Common myeloid progenitor, CD34-positive (primary cell): Measurements from ENCODE around the gene DUSP14.

Source experiments
- CTCF ChIA-PET: fragments of 350-600 bp; sonication (Branson Sonifier 250); formaldehyde crosslinking; loops from one replicate; lab custom pipeline; 2021; ENCODE audit warnings: antibody characterized with exemption; lab: Charles Lee
- POLR2A ChIA-PET: fragments of 350-600 bp; sonication (Branson Sonifier 250); formaldehyde crosslinking; loops from one replicate; lab custom pipeline; 2021; ENCODE audit warnings: antibody characterized with exemption; lab: Charles Lee
- DNase-seq, 3 donors: peaks; one replicate each; pipeline versions ENCODE4 v3.0.0 to v3.0.0-alpha.2; 2013
- H3K27ac ChIP-seq, 2 experiments: 1 replicate in 1 of 2; 2 replicates in 1 of 2; pipeline ENCODE4 v1.7.0; 2013; ENCODE audit warnings: inconsistent platforms in 2 of 2, low read length in 2 of 2, mild to moderate bottlenecking in 2 of 2, low read depth in 1 of 2, moderate library complexity in 1 of 2; ENCODE audit not compliant: severe bottlenecking in 2 of 2, insufficient read depth in 1 of 2, poor library complexity in 1 of 2
- H3K27me3 ChIP-seq, 5 experiments: replicated peaks in 2 of 5; 1 replicate in 3 of 5; 2 replicates in 2 of 5; pipeline versions ENCODE4 v1.6.1 to v1.7.0; 2013; ENCODE audit warnings: low read length in 4 of 5, mild to moderate bottlenecking in 2 of 5, moderate library complexity in 2 of 5, inconsistent platforms in 1 of 5; ENCODE audit not compliant: insufficient read depth in 5 of 5, control insufficient read depth in 4 of 5
- H3K36me3 ChIP-seq, 4 experiments: 1 replicate in 2 of 4; 2 replicates in 2 of 4; pipeline versions ENCODE4 v1.6.1 to v1.7.0; 2013; ENCODE audit warnings: low read length in 3 of 4, control low read depth in 1 of 4, mild to moderate bottlenecking in 1 of 4; ENCODE audit not compliant: control insufficient read depth in 4 of 4, insufficient read depth in 4 of 4
- H3K4me1 ChIP-seq, 4 experiments: 1 replicate in 3 of 4; 2 replicates in 1 of 4; pipeline versions ENCODE4 v1.6.1 to v1.7.1; 2013; ENCODE audit warnings: low read length in 3 of 4, mild to moderate bottlenecking in 3 of 4, control low read depth in 1 of 4, inconsistent platforms in 1 of 4, moderate library complexity in 1 of 4; ENCODE audit not compliant: control insufficient read depth in 4 of 4, insufficient read depth in 4 of 4; ENCODE audit errors: control extremely low read depth in 1 of 4
- H3K4me3 ChIP-seq, 7 experiments: 1 replicate in 4 of 7; 2 replicates in 3 of 7; pipeline versions ENCODE4 v1.5.1 to v1.7.0; 2013; ENCODE audit warnings: mild to moderate bottlenecking in 7 of 7, low read length in 6 of 7, moderate library complexity in 6 of 7, inconsistent platforms in 2 of 7, low read depth in 2 of 7, control low read depth in 1 of 7; ENCODE audit not compliant: insufficient read depth in 4 of 7, control insufficient read depth in 1 of 7; ENCODE audit errors: extremely low read depth in 1 of 7
- H3K9me3 ChIP-seq, 5 experiments: 1 replicate in 4 of 5; 2 replicates in 1 of 5; pipeline versions ENCODE4 v1.6.1 to v1.7.1; 2013; ENCODE audit warnings: low read length in 4 of 5, mild to moderate bottlenecking in 2 of 5, inconsistent platforms in 1 of 5, low read depth in 1 of 5, moderate library complexity in 1 of 5; ENCODE audit not compliant: control insufficient read depth in 4 of 5, insufficient read depth in 2 of 5; ENCODE audit errors: control extremely low read depth in 1 of 5
- WGBS: methylation state at CpG from one replicate; pipeline ENCODE4 v1.1.5; 2013; ENCODE audit not compliant: insufficient coverage; 5-methylcytosine and 5-hydroxymethylcytosine counted together

The DUSP14 gene

DNA sequence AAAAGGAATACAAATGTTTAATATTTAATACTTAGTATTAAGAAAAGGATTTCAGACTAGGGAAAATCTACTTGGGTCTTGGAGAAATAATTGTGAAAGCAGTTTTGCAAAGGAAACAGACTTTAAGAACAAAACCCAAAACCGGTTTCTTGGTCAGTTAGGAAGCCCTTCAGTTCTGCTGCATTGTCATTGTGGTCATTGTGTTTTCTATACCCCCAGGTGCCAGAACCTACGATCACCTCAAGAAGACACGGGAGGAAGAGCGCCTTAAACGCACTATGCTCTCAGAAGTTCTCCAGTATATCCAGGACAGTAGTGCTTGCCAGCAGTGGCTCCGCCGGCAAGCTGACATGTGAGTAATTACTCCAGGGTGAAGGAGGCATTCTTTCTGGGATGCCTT lies 19.5 kb upstream of the DUSP14 start:
- CTCF ChIA-PET = no interaction called here
- H3K36me3 ChIP-seq = peaks cover 9 to 61% (median 43%) of the 10 kb centered on the region in 4 experiments

GRCh38 chr17:37475731-37476420 lies 13.8 kb upstream of the DUSP14 start:
- peaks cover 14 to 64% (median 43%) of the 10 kb centered on the region in 4 experiments for H3K36me3 ChIP-seq
- CTCF ChIA-PET = interaction anchor here (1.7 kb wide), 1 partner anchor 67 kb away, joined by 3 read pairs; no protein-coding TSS in a partner anchor
- no peak overlapping the region for H3K27ac ChIP-seq
- H3K9me3 ChIP-seq = no peaks in the 10 kb centered on the region
- H3K4me1 ChIP-seq = peaks cover 0 to 3% (median 1%) of the 10 kb centered on the region in 4 experiments
- peak in 2 of 3 donors; percentile 43 to 52 for DNase-seq
- no peaks in the 10 kb centered on the region for H3K27me3 ChIP-seq
- 57% methylated on average over 1 of the region's 1 CpG for WGBS
- H3K4me3 ChIP-seq = no peak overlapping the region
- POLR2A ChIA-PET = no interaction called here

More for the DNA sequence above, 19.5 kb upstream of the DUSP14 start:
- peaks cover 2 to 18% (median 8%) of the 10 kb centered on the region in 4 experiments for H3K4me1 ChIP-seq
- H3K4me3 ChIP-seq = no peak overlapping the region
- no peaks in the 10 kb centered on the region for H3K9me3 ChIP-seq
- H3K27ac ChIP-seq = peak overlapping the region; percentile 40 to 51
- POLR2A ChIA-PET = no interaction called here
- no peaks in the 10 kb centered on the region for H3K27me3 ChIP-seq
- DNase-seq = peak in 2 of 3 donors; percentile 77 to 78
- WGBS = 44% methylated on average over 6 of the region's 7 CpGs

- DNase-seq = no peak
- CTCF ChIA-PET = interaction anchor here (0.6 to 1.7 kb wide), 3 partner anchors 27 to 990 kb away, joined by 3 to 4 read pairs (median 4); no protein-coding TSS in a partner anchor
- H3K27me3 ChIP-seq = no peaks in the 10 kb centered on the region
- H3K4me1 ChIP-seq = peaks cover 0 to 2% (median 0%) of the 10 kb centered on the region in 4 experiments
- H3K9me3 ChIP-seq = no peaks in the 10 kb centered on the region
- no peak overlapping the region for H3K27ac ChIP-seq
- WGBS = 100% methylated on average over 4 of the region's 4 CpGs
- POLR2A ChIA-PET = no interaction called here
- peaks cover 14 to 61% (median 43%) of the 10 kb centered on the region in 4 experiments for H3K36me3 ChIP-seq
- no peak overlapping the region for H3K4me3 ChIP-seq
These were observed 13.1 kb upstream of the DUSP14 start for GRCh38 chr17:37476431-37477120.

GRCh38 chr17:37478187-37478586 lies 11.5 kb upstream of the DUSP14 start:
- peaks cover 14 to 56% (median 39%) of the 10 kb centered on the region in 4 experiments for H3K36me3 ChIP-seq
- H3K27ac ChIP-seq = no peak overlapping the region
- H3K9me3 ChIP-seq = no peaks in the 10 kb centered on the region
- CTCF ChIA-PET = no interaction called here
- H3K27me3 ChIP-seq = no peaks in the 10 kb centered on the region
- 100% methylated on average over 1 of the region's 2 CpGs for WGBS
- no peak overlapping the region for H3K4me3 ChIP-seq
- peaks cover 0 to 2% (median 0%) of the 10 kb centered on the region in 4 experiments for H3K4me1 ChIP-seq
- DNase-seq = no peak
- POLR2A ChIA-PET = no interaction called here

DNA sequence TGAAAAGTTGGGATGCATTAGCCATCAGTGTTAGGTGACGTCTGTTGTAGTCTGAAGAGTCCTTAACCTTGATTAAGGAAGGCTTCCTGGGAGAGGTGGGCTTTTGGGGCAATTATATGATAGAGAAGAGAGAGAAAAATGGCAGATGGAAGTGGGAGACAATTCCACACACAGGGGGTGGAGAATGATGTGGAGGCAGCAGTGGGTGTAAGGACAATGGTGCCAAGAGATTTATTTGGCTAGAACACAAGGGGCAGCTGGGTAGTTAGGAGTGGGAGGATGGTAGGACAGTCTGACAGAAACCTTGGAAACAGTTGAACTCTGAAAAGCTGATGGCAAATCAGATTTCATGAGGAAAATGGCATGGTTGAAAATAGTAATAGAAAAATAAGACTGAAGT lies 10.7 kb upstream of the DUSP14 start:
- Histone ChIP-seq H3K4me3 (no peak overlapping the region), H3K36me3 (peaks cover 9 to 50% (median 31%) of the 10 kb centered on the region in 4 experiments), H3K27ac (no peak overlapping the region), H3K27me3 (no peaks in the 10 kb centered on the region), H3K4me1 (peaks cover 0 to 2% (median 0%) of the 10 kb centered on the region in 4 experiments), H3K9me3 (no peaks in the 10 kb centered on the region)
- 100% methylated on average over 1 of the region's 1 CpG for WGBS
- ChIA-PET POLR2A (no interaction called here), CTCF (no interaction called here)
- DNase-seq = no peak

- ChIA-PET POLR2A (no interaction called here), CTCF (no interaction called here)
- H3K9me3 ChIP-seq = no peaks in the 10 kb centered on the region
- no peak for DNase-seq
- no peak overlapping the region for H3K4me3 ChIP-seq
- peaks cover 0 to 2% (median 0%) of the 10 kb centered on the region in 4 experiments for H3K4me1 ChIP-seq
- peaks cover 9 to 43% (median 23%) of the 10 kb centered on the region in 4 experiments for H3K36me3 ChIP-seq
- no peaks in the 10 kb centered on the region for H3K27me3 ChIP-seq
- WGBS = 100% methylated on average over 2 of the region's 2 CpGs
- H3K27ac ChIP-seq = no peak overlapping the region
These were observed 9.3 kb upstream of the DUSP14 start for GRCh38 chr17:37480427-37480826.
